WERI-Rb-1 (cell line): Measurements from ENCODE around the gene SCUBE1.

Experiments
- DNase-seq: peaks from one replicate; pipeline ENCODE4 v3.0.0-alpha.2; 2020
- H3K27ac ChIP-seq: fragments of 250-450 bp; sonication (Bioruptor Pico); 2 replicates; pipeline ENCODE4 v1.5.1; 2020; ENCODE audit warnings: mild to moderate bottlenecking, moderate library complexity
- H3K27me3 ChIP-seq: fragments of 250-450 bp; sonication (Bioruptor Pico); 2 replicates; pipeline ENCODE4 v1.5.1; 2021; ENCODE audit warnings: mild to moderate bottlenecking, low read depth, moderate library complexity; ENCODE audit not compliant: insufficient read depth, severe bottlenecking
- H3K36me3 ChIP-seq: fragments of 250-450 bp; sonication (Bioruptor Pico); 2 replicates; pipeline ENCODE4 v1.5.1; 2020; ENCODE audit warnings: mild to moderate bottlenecking, moderate library complexity
- H3K4me3 ChIP-seq: 2 replicates; pipeline ENCODE4 v1.5.1; 2011; ENCODE audit warnings: low read depth, mild to moderate bottlenecking, control low read depth, low read length
- H3K9me3 ChIP-seq: fragments of 250-450 bp; sonication (Bioruptor Pico); 2 replicates; pipeline ENCODE4 v1.5.1; 2021; ENCODE audit warnings: mild to moderate bottlenecking, moderate library complexity; ENCODE audit not compliant: severe bottlenecking
- CTCF ChIP-seq: IDR thresholded peaks from 2 replicates; pipeline ENCODE4 v1.5.1; 2011; ENCODE audit warnings: low read depth, mild to moderate bottlenecking, control low read depth, inconsistent platforms, low read length

Gene SCUBE1

GRCh38 chr22:43279867-43280522, 63.2 kb downstream of the SCUBE1 start:
- Histone ChIP-seq H3K27ac (no peak overlapping the region), H3K27me3 (no peaks in the 10 kb centered on the region), H3K36me3 (no peaks in the 10 kb centered on the region), H3K4me3 (no peak overlapping the region), H3K9me3 (no peaks in the 10 kb centered on the region)
- no peak for DNase-seq
- no peak for TF ChIP-seq CTCF

GRCh38 chr22:43277987-43278601, 65.1 kb downstream of the SCUBE1 start:
- DNase-seq: no peak
- Histone ChIP-seq H3K9me3 (no peaks in the 10 kb centered on the region), H3K4me3 (no peak overlapping the region), H3K36me3 (no peaks in the 10 kb centered on the region), H3K27me3 (no peaks in the 10 kb centered on the region), H3K27ac (no peak overlapping the region)
- TF ChIP-seq CTCF: no peak

- no peaks in the 10 kb centered on the region for H3K9me3 ChIP-seq
- H3K36me3 ChIP-seq: no peaks in the 10 kb centered on the region
- no peak for TF ChIP-seq CTCF
- no peak for DNase-seq
- H3K27me3 ChIP-seq: no peaks in the 10 kb centered on the region
- H3K4me3 ChIP-seq: no peak overlapping the region
- no peak overlapping the region for H3K27ac ChIP-seq
These were observed 66.1 kb downstream of the SCUBE1 start for GRCh38 chr22:43277091-43277490.

- TF ChIP-seq CTCF: no peak
- no peak for DNase-seq
- Histone ChIP-seq H3K4me3 (no peak overlapping the region), H3K9me3 (no peaks in the 10 kb centered on the region), H3K36me3 (no peaks in the 10 kb centered on the region), H3K27me3 (no peaks in the 10 kb centered on the region), H3K27ac (no peak overlapping the region)
These were observed 66.9 kb downstream of the SCUBE1 start for GRCh38 chr22:43276321-43276720.

GRCh38 chr22:43275545-43276317, 67.4 kb downstream of the SCUBE1 start:
- Histone ChIP-seq H3K27me3 (no peaks in the 10 kb centered on the region), H3K4me3 (no peak overlapping the region), H3K27ac (no peak overlapping the region), H3K36me3 (no peaks in the 10 kb centered on the region), H3K9me3 (no peaks in the 10 kb centered on the region)
- no peak for DNase-seq
- no peak for TF ChIP-seq CTCF
